ENCODE measurements around the gene PPM1M. TPM values are rescaled to one million over a fixed set of nuclear protein-coding genes. Genes with fewer than 3 reads are reported as not detected.
"Not testable (repeated sequence)": the region's sequence is repeated elsewhere in the genome, so short reads cannot be mapped to it uniquely, and the experiment has no call there.

The PPM1M gene
- total RNA-seq, 1 donor from 2014 or later = 6.9 TPM

DNA sequence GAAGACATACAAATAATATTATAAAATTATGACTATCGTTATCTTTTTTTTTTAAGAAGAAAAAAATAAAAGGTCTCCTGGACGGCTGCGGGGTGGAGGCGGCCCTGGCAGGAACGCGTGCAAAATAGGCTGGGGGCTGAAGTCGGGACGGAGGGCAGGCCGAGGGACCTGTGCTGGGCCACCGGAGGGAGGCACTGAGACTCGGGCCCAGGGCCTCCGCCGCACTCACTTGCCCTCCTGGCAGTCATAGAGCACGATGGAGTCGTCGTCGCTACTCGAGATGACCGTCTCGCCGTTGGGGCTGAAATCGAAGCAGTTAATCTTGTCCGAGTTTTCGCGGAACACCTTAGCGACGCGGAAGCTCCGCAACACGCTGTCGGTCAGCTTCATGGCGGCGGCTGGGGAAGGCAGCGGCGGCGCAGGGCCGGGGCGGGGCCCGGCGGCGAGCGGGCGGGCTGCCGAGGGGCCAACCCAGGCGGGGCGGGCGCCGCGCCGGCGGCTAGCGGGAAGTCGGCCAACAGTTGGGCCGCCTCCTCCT lies 32.5 kb downstream of the PPM1M start:
- TF ChIP-seq, protein P1, sequence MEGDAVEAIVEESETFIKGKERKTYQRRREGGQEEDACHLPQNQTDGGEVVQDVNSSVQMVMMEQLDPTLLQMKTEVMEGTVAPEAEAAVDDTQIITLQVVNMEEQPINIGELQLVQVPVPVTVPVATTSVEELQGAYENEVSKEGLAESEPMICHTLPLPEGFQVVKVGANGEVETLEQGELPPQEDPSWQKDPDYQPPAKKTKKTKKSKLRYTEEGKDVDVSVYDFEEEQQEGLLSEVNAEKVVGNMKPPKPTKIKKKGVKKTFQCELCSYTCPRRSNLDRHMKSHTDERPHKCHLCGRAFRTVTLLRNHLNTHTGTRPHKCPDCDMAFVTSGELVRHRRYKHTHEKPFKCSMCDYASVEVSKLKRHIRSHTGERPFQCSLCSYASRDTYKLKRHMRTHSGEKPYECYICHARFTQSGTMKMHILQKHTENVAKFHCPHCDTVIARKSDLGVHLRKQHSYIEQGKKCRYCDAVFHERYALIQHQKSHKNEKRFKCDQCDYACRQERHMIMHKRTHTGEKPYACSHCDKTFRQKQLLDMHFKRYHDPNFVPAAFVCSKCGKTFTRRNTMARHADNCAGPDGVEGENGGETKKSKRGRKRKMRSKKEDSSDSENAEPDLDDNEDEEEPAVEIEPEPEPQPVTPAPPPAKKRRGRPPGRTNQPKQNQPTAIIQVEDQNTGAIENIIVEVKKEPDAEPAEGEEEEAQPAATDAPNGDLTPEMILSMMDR (conservative IDR thresholded peaks at IDR 0.05; ENCODE audit: low read depth, low read length) = peak; percentile 25
- H3K4me3 ChIP-seq (ENCODE audit: low read depth, low read length) = peak overlapping the region; percentile 93
- no peak for DNase-seq (ENCODE audit: low read depth)

DNA sequence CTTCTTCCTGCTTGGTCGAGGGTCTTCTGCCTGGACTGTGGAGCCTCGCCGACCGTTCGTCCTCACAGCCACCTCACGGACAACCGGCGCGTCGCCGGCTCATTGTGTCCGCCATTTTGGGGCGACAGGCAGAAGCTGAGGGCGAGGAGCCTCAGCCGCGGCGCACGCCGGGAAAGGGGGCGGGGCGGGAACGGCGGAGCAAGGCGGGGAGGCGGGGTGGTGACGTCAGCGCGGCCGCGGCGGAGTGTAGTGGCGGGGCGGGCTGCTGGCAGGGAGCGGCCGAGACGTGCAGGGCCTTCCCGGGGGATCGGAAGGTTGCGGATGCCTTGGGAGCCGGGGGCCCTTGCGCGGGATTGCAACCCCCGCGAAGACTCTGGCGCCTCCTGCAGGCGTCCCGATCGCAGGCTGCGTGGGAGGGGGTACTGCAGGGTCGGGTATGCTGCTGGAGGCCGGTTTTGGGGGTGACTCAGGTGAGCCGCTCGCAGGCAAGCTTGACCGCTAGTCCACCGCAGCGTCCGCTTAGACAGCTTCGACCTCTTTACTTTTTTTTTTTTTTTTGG lies 33.0 kb downstream of the PPM1M start, which contains the start of gene WDR82:
WDR82 (minus strand) TSS at position 140 of the 560 bp plus-strand sequence. CDS start 288 bp downstream, outside the sequence.
- TF ChIP-seq, protein P1 (conservative IDR thresholded peaks at IDR 0.05; ENCODE audit: low read depth, low read length) = peak; percentile 51
- no peak for DNase-seq (ENCODE audit: low read depth)
- H3K4me3 ChIP-seq (ENCODE audit: low read depth, low read length) = peak within 1 kb of the TSS; percentile 93

DNA sequence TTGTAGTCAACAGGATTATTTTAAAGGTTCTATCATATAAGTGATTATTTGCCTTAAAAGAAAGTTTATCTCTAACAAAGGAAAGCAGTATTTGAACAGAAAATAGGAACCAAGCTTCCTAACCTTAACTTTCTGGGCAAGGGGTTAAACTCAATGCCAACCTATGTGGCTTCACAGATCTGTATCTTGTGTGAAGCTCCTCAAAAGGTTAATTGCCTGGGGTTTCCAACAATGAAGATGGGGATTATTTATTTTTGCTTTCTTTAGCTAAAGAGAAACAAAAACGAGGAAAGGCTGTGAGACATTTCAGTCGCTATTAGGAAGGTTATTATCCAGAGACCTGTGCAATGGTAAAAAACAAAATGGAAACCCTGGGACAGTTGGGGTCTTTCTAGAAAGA lies 34.0 kb downstream of the PPM1M start:
- TF ChIP-seq, protein P1 (conservative IDR thresholded peaks at IDR 0.05; ENCODE audit: low read depth, low read length) = no peak
- peak overlapping the region; percentile 93 for H3K4me3 ChIP-seq (ENCODE audit: low read depth, low read length)
- DNase-seq (ENCODE audit: low read depth) = no peak

DNA sequence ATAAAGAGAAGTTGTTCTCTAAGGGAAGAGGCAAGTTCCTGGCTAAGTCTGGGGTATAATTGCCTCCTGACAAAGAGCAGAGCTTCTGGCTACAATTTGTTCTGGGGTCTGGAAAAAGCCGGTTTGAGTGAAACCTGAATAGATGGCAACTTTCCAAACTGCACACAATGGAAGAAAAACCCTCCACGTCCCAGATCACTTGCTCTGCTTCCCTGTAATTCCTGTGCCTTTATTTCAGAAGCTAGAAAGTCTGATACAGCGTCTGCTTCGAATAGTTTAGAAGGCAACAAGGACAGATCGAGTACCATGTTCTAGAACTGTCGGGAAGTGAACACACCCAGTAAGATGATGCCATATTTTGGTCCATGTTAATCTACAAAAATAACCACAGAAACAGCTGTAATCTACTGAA lies 34.5 kb downstream of the PPM1M start:
- no peak for DNase-seq (ENCODE audit: low read depth)
- no peak overlapping the region for H3K4me3 ChIP-seq (ENCODE audit: low read depth, low read length)
- TF ChIP-seq, protein P1 (conservative IDR thresholded peaks at IDR 0.05; ENCODE audit: low read depth, low read length) = no peak

DNA sequence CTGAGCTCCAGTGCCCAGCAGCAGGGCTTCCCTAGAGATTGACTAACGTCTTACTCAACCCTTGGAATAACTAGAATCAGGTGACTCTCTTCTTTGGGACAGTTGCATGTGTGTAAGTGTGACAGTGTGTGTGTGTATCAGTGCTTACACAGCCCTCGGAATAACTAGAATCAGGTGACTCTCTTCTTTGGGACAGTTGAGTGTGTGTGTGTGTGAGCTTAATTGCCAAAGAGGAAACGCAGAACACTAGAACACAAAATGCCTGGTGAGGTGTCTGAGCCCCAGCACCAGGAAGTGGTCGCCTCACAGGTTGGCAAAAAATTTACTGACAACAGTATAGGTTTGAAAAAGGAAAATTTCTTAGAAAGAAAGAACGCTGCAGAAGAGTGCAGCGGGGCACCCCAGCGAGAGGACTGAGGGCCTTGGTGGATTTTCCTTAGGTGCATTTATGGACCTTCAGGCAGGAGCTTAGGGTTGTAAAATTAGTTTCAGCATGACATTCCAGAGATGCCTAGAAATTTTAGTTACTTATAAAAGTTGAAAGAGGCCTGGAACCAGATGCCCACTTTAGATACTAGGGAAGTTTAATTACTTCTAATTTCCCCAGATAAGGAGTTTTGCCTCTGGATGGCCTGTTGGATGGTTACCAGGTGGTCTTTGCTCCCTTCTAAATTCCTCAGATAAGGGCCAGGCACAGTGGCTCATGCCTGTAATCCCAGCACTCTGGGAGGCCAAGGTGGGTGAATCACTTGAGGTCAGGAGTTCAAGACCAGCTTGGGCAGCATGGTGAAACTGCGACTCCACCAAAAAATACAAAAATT lies 36.6 kb downstream of the PPM1M start:
- DNase-seq (ENCODE audit: low read depth) = no peak
- no peak overlapping the region for H3K4me3 ChIP-seq (ENCODE audit: low read depth, low read length)
- TF ChIP-seq, protein P1 (conservative IDR thresholded peaks at IDR 0.05; ENCODE audit: low read depth, low read length) = no peak

DNA sequence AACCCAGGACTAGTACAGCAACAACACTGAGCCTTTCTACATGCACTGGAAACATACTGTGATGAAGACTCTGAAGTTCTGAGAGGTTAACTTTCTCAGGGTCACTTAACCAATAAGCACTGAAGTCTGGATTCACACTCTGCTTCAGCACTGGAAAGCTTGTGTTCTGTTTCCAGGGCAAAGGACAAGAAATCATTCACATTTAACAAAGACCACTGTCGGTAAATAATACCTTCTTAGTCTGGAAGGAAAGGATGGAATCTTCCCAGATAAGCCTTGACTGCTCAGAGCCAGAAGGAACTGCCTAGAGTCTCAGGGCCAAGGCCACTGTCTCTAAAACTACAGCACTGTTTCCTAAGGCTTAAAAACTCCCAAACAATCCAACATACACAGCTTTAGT lies 37.7 kb downstream of the PPM1M start:
- no peak for DNase-seq (ENCODE audit: low read depth)
- TF ChIP-seq, protein P1 (conservative IDR thresholded peaks at IDR 0.05; ENCODE audit: low read depth, low read length) = no peak
- no peak overlapping the region for H3K4me3 ChIP-seq (ENCODE audit: low read depth, low read length)

DNA sequence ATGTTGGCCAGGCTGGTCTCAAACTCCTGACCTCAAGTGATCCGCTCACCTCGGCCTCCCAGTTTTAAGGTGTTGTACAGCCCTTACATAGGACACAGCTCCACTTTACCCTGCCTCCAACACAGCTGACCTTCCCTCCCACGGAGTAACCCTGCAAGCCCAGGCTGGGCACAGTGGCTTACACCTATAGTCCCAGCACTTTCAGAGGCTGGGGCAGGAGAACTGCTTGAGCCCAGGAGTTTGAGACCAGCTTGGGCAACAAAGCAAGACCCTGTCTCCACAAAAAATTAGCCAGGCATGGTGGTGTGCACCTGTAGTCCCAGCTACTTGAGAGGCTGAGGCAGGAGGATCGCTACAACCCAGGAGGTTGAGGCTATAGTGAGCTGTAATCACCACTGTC lies 38.5 kb downstream of the PPM1M start:
- DNase-seq (ENCODE audit: low read depth); H3K4me3 ChIP-seq (ENCODE audit: low read depth, low read length): not testable (repeated sequence)

All from epithelial cell of proximal tubule (primary cell).